22Rv1 (cell line): ENCODE results near the gene SLC9B1.

Experiments
- H3K27ac ChIP-seq: fragments of 450-650 bp; 2 replicates; pipeline ENCODE4 v1.5.1; 2017
- CTCF ChIP-seq: fragments of 450-650 bp; IDR thresholded peaks from 2 replicates; pipeline ENCODE4 v1.5.1; 2017; ENCODE audit warnings: mild to moderate bottlenecking
- ZFX ChIP-seq: fragments of 450-650 bp; IDR thresholded peaks from 2 replicates; pipeline ENCODE4 v1.6.1; 2017; ENCODE audit warnings: antibody characterized with exemption, borderline replicate concordance

SLC9B1 gene

GRCh38 chr4:103026868-103027267 lies 7.4 kb upstream of the SLC9B1 start:
- no peak overlapping the region for H3K27ac ChIP-seq
- TF ChIP-seq CTCF (no peak), ZFX (no peak)

- TF ChIP-seq CTCF (no peak), ZFX (no peak)
- H3K27ac ChIP-seq = no peak overlapping the region
Measured at GRCh38 chr4:103024996-103025395, 5.5 kb upstream of the SLC9B1 start.

- H3K27ac ChIP-seq = no peak overlapping the region
Measured at GRCh38 chr4:103021120-103021519, 1.6 kb upstream of the SLC9B1 start.

GRCh38 chr4:103018391-103019307 lies 856 bp downstream of the SLC9B1 start:
- H3K27ac ChIP-seq = peak overlapping the region; percentile 83
- TF ChIP-seq ZFX (no peak), CTCF (no peak)

More at GRCh38 chr4:103021120-103021519, 1.6 kb upstream of the SLC9B1 start:
- no peak for TF ChIP-seq ZFX
- no peak for TF ChIP-seq CTCF

- no peak for TF ChIP-seq CTCF
- no peak for TF ChIP-seq ZFX
- no peak overlapping the region for H3K27ac ChIP-seq
Measured at GRCh38 chr4:103012551-103012950, 7.0 kb downstream of the SLC9B1 start.

GRCh38 chr4:103012060-103012459 lies 7.4 kb downstream of the SLC9B1 start:
- TF ChIP-seq ZFX = no peak
- TF ChIP-seq CTCF = no peak
- H3K27ac ChIP-seq = no peak overlapping the region

- no peak overlapping the region for H3K27ac ChIP-seq
- TF ChIP-seq ZFX (no peak), CTCF (no peak)
Measured at GRCh38 chr4:103011378-103012025, 8.0 kb downstream of the SLC9B1 start.
